GM18951 (cell line): ENCODE measurements around the gene GNAI3.

Experiments used
- POLR2A ChIP-seq: IDR thresholded peaks from 4 replicates; pipeline ENCODE4 v1.6.1; 2011; ENCODE audit warnings: mild to moderate bottlenecking; ENCODE audit not compliant: insufficient read length, insufficient read depth; ENCODE audit errors: extremely low read depth
- in situ Hi-C: fragments of 300-500 bp; cut with MboI; formaldehyde crosslinking; loops from one replicate; pipeline ENCODE4 v1.12.0; 2022; ENCODE audit warnings: low sequenced_read_pairs, mixed read lengths, inconsistent platforms; ENCODE audit not compliant: unreplicated experiment

Gene GNAI3

DNA sequence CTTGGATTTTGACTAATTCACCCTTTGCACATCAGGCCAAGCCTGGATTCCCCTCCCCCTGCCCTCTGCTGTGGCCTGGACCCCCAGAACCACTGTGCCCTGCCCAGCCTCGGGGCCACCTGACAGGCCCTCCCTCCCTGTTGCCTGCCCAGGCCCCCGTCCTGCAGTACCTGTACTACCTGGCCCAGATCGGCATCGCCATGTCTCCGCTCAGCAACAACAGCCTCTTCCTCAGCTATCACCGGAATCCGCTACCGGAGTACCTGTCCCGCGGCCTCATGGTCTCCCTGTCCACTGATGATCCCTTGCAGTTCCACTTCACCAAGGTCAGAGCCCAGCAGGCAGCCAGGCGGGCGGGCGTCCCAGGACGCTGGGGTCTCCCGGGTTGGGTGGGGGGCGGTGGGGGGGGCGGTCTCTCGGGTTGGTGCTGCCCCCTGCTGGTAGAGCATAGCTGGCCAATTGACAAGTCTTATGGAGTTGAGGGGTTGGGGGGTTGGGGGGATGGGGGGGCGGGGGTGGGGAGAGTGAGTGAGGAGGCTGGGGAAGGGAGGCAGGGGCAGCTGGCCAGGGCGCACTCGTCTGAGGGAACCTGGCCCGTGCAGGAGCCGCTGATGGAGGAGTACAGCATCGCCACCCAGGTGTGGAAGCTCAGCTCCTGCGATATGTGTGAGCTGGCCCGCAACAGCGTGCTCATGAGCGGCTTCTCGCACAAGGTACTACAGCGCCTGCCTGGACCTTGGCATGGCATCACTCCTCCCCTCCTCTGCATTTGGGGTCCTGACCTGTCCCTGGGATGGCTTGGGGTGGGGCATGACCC, 81.9 kb downstream of the GNAI3 start:
- in situ Hi-C loops: no loop called here
- TF ChIP-seq POLR2A: no peak

DNA sequence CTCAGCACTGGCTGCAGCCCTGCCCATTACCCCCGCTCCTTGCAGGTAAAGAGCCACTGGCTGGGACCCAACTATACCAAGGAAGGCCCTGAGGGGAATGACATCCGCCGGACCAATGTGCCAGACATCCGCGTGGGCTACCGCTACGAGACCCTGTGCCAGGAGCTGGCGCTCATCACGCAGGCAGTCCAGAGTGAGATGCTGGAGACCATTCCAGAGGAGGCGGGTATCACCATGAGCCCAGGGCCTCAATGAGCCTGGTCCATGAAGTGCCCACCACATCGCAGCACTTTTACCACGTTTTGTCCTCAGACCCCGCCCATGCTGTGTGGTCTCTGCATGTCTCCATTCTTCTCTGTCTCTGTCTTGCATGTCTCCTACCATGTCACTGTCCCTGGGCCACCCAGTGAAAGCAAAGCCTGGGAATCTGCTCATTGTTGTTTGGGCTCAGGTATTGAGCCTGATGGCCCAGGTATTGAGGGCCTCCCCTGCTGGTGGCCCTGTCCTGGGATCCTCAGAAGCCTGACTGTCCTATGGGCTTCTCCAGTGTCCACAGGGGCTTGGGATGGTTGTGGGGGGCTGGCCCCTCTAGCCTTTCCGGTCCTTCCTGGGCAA, 82.6 kb downstream of the GNAI3 start:
- in situ Hi-C loops: no loop called here
- no peak for TF ChIP-seq POLR2A

DNA sequence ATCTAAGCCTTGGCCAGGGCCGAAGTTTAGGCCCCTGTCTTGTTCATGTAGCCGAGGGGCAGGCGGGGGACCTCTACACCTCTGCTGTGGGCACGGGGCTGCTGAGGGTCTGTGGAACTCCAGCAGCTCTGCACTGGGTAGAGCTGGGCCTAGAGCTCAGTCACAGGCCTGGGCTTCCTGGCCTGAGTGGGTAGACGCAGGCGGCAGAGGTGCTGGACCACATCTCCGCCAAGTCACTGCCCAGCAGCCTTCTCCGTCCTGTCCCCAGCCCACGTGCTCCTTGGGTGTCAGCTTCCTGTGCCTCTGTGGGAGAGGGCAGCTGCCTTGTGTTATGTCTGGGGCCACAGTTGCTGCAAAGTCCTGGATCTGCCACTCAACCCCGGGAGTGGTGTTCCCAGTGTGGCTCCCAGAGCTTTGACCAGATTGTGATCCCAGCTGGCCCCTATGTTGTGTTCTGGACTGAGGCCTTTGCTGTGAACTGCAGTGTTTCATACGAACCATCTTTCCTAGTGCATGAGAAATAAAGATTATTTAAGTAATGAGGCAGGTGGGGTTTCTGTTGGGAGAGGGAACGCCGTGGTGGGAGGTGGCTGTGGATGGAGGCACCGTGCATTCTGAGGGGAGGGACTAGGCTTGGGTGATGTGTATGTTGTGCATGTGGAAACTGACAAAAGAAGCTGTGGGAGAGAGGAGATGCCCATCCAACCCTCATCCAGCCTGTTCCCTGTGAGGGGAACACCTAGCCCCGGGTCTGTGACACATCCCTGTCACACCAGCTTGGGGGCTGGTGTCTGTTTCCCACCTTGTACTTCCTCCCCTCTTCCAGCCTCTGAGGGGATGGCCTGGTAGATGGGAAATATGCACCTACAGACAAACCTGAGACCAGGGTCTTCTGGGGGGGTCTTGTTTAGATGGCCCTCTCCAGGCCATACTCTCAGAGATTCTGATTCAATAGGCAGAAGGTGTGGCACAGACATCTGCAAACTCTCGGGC, 83.4 kb downstream of the GNAI3 start:
- in situ Hi-C loops: no loop called here
- TF ChIP-seq POLR2A: no peak

DNA sequence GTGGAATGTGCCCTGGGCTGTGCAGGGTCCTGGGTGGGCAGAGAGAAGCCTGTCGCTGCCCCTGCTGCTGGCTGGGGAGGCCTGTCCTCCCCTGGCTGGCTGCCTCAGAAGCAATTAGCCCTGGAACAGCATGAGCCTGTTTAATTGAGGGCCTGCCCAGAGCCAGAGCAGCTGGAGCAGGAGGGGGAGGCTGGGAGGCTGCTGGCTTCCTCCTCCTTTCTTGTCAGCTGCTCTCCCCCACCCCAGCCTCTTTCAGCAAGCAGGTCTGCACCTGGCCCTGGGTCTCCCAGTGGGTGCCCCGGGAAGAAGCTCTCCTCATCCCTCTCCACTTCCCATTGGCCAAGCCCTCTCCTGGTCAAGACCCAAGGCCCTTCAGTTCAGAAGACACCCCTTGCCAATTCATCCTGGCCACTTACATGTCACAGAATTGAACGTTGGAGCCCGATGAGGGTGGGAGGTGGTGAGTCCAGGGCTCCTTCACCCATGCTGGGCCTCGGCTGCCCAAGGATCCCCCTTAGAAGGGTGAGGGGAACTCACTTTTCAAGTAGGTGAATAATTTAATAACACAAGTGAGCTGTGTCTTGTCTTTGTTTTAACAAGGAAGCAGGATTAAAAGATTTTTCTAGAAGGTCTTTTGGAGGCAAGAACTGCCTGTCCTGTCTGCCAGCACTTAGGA, 84.4 kb downstream of the GNAI3 start:
- in situ Hi-C loops: no loop called here
- TF ChIP-seq POLR2A: no peak

DNA sequence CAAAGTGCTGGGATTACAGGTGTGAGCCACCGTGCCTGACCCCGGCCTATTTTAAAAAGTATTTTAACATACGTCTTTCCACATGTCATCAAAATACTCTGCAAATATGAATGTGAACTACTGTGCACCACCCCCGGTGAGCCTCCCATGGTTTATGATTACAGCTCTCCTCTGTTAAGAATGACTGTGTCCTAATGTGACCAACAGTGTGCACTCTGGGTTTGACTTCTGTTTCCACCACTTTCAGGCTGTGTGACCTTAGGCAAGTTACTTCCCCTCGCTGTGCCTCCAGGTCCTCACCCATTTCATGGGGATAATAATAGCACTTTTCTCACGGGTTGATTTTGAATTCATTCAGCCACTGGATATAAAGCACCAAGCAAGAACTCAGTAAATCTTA, 85.9 kb downstream of the GNAI3 start:
- in situ Hi-C loops: no loop called here
- no peak for TF ChIP-seq POLR2A

DNA sequence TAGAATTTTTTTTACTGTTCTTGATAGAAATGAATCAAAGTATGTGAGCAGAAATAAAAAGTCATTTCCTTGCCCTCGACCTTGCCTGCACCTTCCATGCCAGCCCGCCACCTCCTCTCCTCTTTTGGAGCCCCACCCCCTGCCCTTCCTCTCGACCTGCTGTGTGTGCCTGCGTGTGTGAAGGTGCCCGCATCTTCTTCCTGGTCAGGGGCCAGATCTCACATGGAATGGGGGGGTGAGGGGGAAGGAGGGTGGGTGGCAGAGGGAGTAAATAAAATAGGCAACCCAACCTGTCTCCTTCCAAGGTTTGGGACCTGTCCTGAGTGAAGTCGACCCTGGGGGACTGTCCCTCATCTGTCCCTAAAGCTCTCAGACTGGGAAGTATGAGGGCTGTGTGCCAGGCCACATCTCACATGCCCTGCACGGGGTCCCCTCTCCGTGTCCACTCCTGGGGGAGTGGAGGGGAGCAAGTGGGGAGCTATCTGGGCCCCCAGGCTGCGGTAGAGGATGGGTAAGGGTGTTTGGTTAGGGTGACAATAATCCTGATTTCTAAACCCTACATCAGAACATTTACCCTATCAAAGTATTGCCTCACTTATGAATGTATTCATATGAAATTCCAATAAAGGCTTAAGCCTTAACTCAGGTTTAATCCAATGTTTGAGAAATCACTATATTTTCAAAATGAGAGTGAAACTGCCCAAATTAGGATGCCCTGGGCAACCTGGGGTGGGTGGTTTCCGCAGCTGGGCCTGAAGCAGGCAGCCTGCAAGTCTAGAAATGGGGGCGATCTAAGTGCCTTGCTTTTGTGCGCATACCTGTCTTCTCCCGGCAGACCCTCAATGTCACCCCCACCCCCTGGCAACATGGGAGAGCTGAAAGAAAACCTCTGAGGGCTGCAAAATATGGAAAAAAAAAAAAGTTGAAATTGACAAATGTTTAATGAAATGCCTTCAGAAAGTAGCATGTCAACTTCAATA, 86.6 kb downstream of the GNAI3 start:
- TF ChIP-seq POLR2A: no peak
- in situ Hi-C loops: no loop called here

DNA sequence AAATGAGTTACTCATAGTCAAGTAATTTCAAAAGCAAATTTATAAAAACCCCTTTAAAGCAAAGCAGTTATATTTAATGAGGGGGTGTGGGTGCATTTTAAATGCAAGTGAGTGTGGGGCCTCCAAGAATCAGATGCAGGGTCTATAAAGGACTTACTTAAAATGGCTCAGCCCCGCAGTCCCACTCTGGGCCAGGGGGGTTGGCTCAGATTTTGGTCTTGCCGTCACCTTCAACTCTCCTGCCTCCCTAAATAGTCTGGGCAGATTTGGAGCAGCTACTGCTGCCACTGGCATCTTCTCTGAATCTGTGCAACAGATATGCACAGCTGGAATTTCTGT, 87.4 kb downstream of the GNAI3 start:
- no peak for TF ChIP-seq POLR2A
- in situ Hi-C loops: no loop called here

DNA sequence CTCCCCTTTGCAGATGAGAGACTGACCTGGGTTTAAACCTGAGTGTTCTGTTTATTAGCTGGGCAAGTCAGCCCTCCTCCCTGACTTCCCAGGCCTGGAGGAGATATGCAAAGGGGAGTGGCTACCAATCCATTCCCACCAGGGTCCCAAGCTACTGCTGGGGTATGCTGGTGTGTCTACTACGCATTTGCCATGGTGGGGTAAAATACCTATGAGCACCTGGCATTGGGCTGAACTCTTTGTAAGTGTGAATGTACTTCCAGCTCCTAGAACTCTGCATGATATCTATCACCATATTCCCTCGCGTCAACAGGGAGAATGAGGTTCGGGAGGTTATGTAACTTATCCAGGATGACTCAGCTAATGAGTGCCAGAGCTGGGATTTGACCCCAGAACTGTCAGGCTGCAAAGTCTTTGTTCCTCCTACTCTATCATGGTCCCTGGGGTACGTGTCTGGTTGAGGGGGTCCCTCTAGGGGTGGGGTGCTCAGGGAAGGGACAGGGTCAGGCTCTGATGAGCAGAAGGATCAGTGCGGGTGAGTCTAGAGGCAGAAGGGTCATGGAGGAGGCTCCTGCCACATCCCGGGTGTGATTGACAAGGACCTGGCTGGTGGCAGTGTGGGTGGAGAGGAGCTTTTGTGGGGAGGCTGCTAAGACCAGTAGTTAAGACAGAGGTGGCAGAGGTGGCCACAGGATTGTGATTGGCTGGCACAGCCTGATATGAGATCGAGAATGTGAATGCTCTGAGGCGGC, 88.0 kb downstream of the GNAI3 start:
- TF ChIP-seq POLR2A: no peak
- in situ Hi-C loops: no loop called here

DNA sequence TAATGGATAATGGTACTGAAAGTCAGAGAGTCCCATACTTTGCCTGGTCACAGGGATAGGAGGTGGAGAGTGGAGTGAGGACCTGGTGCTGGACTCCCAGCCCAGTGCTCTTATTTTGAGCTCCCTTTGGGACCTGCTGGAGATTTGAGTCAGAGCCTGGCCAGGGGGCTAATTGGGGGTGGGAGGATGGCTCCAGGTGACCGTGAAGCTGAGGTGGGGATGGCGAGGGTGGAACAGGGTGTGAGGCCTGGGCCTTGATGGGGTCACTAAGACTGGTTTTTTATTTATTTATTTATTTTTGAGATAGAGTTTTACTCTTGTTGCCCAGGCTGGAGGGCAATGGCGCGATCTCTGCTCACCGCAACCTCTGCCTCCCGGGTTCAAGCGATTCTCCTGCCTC, 89.0 kb downstream of the GNAI3 start:
- in situ Hi-C loops: no loop called here

DNA sequence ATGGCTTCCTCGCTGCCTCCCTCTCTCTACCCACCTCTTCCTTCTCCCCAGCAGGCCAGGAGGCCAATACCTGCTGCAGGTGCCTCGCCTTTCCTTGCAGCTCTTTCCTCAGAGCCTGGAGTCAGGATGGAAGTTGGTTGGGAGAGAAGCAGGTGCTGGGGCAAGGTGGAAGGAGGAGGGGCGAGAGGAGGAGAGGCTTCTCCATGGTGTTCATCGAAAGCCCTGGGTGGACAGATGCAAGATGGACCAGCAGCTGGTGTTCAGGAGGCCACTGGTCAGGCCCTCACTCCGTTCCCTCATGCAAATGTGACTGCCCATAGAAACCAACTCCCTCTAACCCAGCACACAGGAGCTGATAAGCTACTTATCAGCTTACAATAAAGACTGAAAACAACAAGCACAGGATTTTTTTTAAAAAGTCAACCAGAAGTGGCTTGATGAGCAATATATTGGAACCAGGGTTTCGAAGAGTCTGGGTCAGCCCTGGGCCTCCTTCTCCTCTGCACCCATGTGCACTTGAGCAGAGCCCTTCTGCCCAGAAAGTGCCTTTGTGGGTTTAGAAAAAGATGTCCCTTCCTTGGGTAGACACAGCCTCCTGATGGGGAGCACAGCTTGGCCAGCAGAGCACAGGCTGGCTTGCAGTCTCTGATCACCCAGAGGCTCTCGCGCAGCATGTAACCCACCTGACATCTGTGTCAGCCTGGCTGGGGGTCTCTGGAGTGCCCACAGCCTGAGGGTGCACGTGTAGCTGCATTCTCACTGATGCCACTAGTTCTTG, 90.8 kb downstream of the GNAI3 start:
- in situ Hi-C loops: no loop called here
- no peak for TF ChIP-seq POLR2A

More for the DNA sequence above, 89.0 kb downstream of the GNAI3 start:
- no peak for TF ChIP-seq POLR2A
